ENCODE data around the gene LLGL2. TPM values are rescaled to one million over a fixed set of nuclear protein-coding genes. Genes with fewer than 3 reads are reported as not detected.

LLGL2 gene
- total RNA-seq, 2 experiments from 2014 or later: 12.6 to 21.6 TPM

- intact Hi-C loops (cut with micrococcal nuclease; ENCODE audit: unreplicated experiment): no loop called here
- ChIA-PET POLR2A (interaction anchor here (0.7 to 1.1 kb wide), 2 partner anchors 11 to 66 kb away, joined by 3 read pairs; no protein-coding TSS in a partner anchor), CTCF (ENCODE audit: unreplicated experiment) (no interaction called here)
- no peak overlapping the region for H3K4me2 ChIP-seq (ENCODE audit: low read length)
- DNase-seq (ENCODE audit: low spot score): no peak
- H2AFZ ChIP-seq (ENCODE audit: low read length): no peak overlapping the region
- no peaks in the 10 kb centered on the region for H3K36me3 ChIP-seq (ENCODE audit: insufficient read depth, low read length)
- TF ChIP-seq CTCF (conservative IDR thresholded peaks at IDR 0.05; ENCODE audit: low read length) (no peak), EZH2phosphoT487 (IDR thresholded peaks at IDR 0.05; ENCODE audit: borderline replicate concordance, low read depth, low read length) (no peak)
- BruUV-seq (replicated peaks): no TSS peak
- H3K9me3 ChIP-seq (ENCODE audit: low read length): no peaks in the 10 kb centered on the region
- no peak overlapping the region for H3K4me3 ChIP-seq (ENCODE audit: low read depth, low read length, poor library complexity, severe bottlenecking)
- H3K27ac ChIP-seq (ENCODE audit: low read depth, low read length, poor library complexity, severe bottlenecking): no peak overlapping the region
- H3K9me2 ChIP-seq (ENCODE audit: insufficient read depth, low read length): no peaks in the 10 kb centered on the region
- peaks cover 9% of the 10 kb centered on the region for H3K4me1 ChIP-seq (ENCODE audit: insufficient read depth, low read length, poor library complexity, severe bottlenecking)
- H3K79me2 ChIP-seq (ENCODE audit: insufficient read depth, low read depth, low read length): no peaks in the 10 kb centered on the region
- H4K20me1 ChIP-seq (ENCODE audit: insufficient read depth, low read length): no peaks in the 10 kb centered on the region
These were observed 6.2 kb downstream of the LLGL2 start for GRCh38 chr17:75531721-75532072.

DNA sequence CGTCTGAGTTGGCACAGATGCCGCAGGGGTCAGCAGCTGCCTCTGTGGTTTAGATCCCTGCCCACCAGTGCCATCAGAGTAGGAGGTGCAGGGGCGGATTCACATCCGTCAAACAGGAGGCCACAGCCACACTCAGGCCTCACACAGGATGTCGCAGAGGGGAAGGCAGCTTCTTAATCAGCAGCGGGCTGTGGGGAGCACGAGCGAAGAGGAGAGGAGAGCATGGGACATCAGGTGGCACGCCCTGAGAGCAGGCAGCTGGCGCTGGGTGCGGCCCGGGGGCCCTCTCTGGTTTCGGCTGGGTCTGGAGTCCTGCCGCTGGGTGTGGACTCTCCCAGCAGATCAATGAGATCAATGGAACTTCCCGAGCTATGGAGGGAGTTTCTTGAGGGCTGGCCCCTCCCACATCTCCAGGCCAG, 9.6 kb downstream of the LLGL2 start:
- POLR2A ChIA-PET: interaction anchor here (0.6 kb wide), 1 partner anchor 14 kb away, joined by 3 read pairs; no protein-coding TSS in a partner anchor
- Histone ChIP-seq H3K9me3 (ENCODE audit: low read length) (no peaks in the 10 kb centered on the region), H3K4me2 (ENCODE audit: low read length) (no peak overlapping the region), H3K27ac (ENCODE audit: low read depth, low read length, poor library complexity, severe bottlenecking) (no peak overlapping the region), H3K9me2 (ENCODE audit: insufficient read depth, low read length) (no peaks in the 10 kb centered on the region), H2AFZ (ENCODE audit: low read length) (no peak overlapping the region), H3K4me1 (ENCODE audit: insufficient read depth, low read length, poor library complexity, severe bottlenecking) (peaks cover 9% of the 10 kb centered on the region), H3K79me2 (ENCODE audit: insufficient read depth, low read depth, low read length) (no peaks in the 10 kb centered on the region), H3K4me3 (ENCODE audit: low read depth, low read length, poor library complexity, severe bottlenecking) (no peak overlapping the region), H4K20me1 (ENCODE audit: insufficient read depth, low read length) (no peaks in the 10 kb centered on the region), H3K36me3 (ENCODE audit: insufficient read depth, low read length) (no peaks in the 10 kb centered on the region)
- intact Hi-C loops (cut with micrococcal nuclease; ENCODE audit: unreplicated experiment): no loop called here
- no peak for TF ChIP-seq EZH2phosphoT487 (IDR thresholded peaks at IDR 0.05; ENCODE audit: borderline replicate concordance, low read depth, low read length)
- no peak for TF ChIP-seq CTCF (conservative IDR thresholded peaks at IDR 0.05; ENCODE audit: low read length)
- CTCF ChIA-PET (ENCODE audit: unreplicated experiment): interaction anchor here (0.5 kb wide), 2 partner anchors 111 to 265 kb away, joined by 3 read pairs; no protein-coding TSS in a partner anchor
- BruUV-seq (replicated peaks): no TSS peak
- peak; percentile 48 for DNase-seq (ENCODE audit: low spot score)

- intact Hi-C loops (cut with micrococcal nuclease; ENCODE audit: unreplicated experiment): no loop called here
- no peak overlapping the region for H3K4me2 ChIP-seq (ENCODE audit: low read length)
These were observed 10.4 kb downstream of the LLGL2 start for GRCh38 chr17:75535871-75536270.

More at GRCh38 chr17:75535871-75536270, 10.4 kb downstream of the LLGL2 start:
- Histone ChIP-seq H3K9me2 (ENCODE audit: insufficient read depth, low read length) (no peaks in the 10 kb centered on the region), H3K4me1 (ENCODE audit: insufficient read depth, low read length, poor library complexity, severe bottlenecking) (peaks cover 9% of the 10 kb centered on the region), H4K20me1 (ENCODE audit: insufficient read depth, low read length) (no peaks in the 10 kb centered on the region), H3K79me2 (ENCODE audit: insufficient read depth, low read depth, low read length) (no peaks in the 10 kb centered on the region), H3K27ac (ENCODE audit: low read depth, low read length, poor library complexity, severe bottlenecking) (no peak overlapping the region), H2AFZ (ENCODE audit: low read length) (no peak overlapping the region), H3K9me3 (ENCODE audit: low read length) (no peaks in the 10 kb centered on the region), H3K4me3 (ENCODE audit: low read depth, low read length, poor library complexity, severe bottlenecking) (no peak overlapping the region), H3K36me3 (ENCODE audit: insufficient read depth, low read length) (no peaks in the 10 kb centered on the region)
- no TSS peak for BruUV-seq (replicated peaks)
- DNase-seq (ENCODE audit: low spot score): no peak
- TF ChIP-seq EZH2phosphoT487 (IDR thresholded peaks at IDR 0.05; ENCODE audit: borderline replicate concordance, low read depth, low read length): no peak
- POLR2A ChIA-PET: no interaction called here
- CTCF ChIA-PET (ENCODE audit: unreplicated experiment): no interaction called here
